Stimulated activated CD8-positive, alpha-beta memory T cell treated with anti-CD3 and anti-CD28 coated beads, Interleukin-7, amount 100 ng/mL, for 1 hour (primary cell): ENCODE results near the gene OR52E8.

Experiments
- DNase-seq, 2 donors: peaks; one replicate each; pipeline ENCODE4 v3.0.0-alpha.2; 2020; ENCODE audit warnings: low read depth in 2 of 2

Gene OR52E8

DNA sequence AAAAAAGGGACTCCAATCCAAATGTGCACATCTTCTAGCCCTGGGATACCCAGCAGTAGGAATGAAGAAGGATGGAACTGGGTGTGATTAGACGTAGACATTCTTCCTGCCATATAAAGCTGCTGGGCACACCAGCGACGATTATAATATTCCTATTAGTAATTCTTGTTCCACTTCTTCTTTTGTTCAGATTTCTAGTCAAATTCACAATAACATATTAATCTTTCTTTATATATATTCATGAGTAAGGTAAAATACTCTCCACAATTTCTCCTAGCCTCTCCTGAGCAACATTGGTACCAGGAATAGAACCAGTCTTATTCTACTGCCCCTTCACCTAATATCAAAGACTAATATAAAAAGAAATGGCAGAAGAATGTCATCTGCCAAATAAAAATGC, at the start of gene OR52E8:
Gene OR52E8 (minus strand): TSS at position 101 of the 400 bp plus-strand sequence. CDS start 0 bp downstream, at position 101.
- DNase-seq, result no peak

DNA sequence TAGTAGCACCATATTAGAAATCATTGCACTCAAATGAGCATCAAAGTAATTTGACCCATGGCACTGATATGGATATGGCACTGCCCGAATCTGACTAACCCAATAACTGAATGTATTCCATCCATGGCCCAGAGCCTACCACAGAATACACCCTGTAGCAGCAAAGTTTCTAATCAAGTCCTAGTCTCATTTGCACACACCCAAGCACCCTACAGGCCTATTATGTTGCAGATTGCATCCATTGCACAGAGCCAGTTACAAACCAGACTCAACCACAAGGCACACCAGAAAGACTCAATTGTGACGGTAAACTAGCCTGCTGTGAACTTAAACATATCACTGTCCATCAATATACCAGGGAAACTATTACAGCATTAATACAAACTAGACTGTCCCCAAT, 42.0 kb upstream of the OR52E8 start:
- DNase-seq, result no peak

DNA sequence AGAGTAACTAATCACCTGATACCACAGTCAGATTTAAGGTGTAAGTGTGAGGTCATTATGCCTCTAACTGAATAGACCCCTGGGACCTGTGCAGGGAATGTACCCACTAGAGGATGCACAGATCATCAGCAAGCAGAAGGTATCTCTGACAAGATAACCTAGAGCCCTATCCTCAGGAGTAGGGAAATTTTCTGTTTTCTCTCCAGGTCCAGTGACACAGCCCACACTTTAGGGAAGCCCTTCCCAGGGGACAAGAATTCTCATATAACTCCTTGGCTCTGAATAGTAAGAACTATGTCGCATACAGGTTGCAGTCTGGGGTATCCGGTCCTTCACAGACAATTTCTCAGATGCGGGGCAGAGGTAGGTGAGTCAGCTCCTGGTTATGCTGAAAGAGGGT, 35.4 kb upstream of the OR52E8 start, which contains the start of gene OR52E5:
Gene OR52E5 (plus strand): TSS at position 301 of the 400 bp plus-strand sequence. CDS start 7,569 bp downstream, outside the sequence.
- DNase-seq, result no peak

- no peak for DNase-seq
Observed at GRCh38 chr11:5891216-5891800, 33.8 kb upstream of the OR52E8 start.

GRCh38 chr11:5887661-5888060, 30.2 kb upstream of the OR52E8 start:
- DNase-seq, result no peak

DNA sequence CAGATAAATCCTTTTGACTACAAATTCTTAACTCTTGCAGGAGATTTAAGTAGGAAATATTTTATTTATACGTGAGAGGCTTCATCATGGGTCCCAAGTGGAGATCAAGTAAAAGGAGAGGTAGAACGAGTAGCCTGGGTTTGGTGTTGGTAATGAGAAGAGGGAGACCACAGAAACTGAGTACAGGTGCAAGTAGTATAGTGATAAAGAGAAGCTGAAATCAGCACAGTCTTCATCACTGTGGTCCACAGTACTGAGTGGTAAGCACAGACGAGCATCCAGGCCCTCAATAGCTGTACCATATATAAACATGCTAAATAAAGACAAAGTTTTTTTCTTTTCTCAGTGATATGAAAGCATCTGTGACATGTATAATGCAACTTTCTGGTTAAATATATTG, 29.7 kb upstream of the OR52E8 start:
- DNase-seq, result no peak

GRCh38 chr11:5881756-5882155, 24.3 kb upstream of the OR52E8 start:
- DNase-seq, result no peak

DNA sequence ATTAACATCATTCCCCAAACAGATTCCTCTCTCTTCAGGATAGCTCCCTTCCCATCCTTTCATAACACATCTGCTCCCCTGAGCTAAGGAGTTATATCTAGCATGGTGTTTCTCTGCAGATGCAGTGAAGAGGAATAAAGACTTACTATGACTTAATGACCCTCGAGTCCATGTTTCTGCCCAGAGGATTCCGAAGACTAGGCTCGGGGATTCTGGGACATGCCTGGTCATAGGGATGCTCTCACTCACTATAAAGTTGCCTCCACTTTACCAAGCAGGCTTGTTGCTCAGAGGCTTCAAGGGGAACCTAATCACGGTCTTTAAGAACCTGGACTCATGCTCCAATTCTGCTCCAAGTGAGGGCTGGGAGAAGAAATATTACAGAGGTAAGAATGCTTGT, 22.8 kb upstream of the OR52E8 start, which contains the start of gene OR52E4:
Gene OR52E4 (plus strand): TSS at position 301 of the 400 bp plus-strand sequence. CDS start 3,664 bp downstream, outside the sequence.
- no peak for DNase-seq

GRCh38 chr11:5878564-5878963, 21.1 kb upstream of the OR52E8 start:
- no peak for DNase-seq

- no peak for DNase-seq
Observed at GRCh38 chr11:5865826-5866225, 8.3 kb upstream of the OR52E8 start.

DNA sequence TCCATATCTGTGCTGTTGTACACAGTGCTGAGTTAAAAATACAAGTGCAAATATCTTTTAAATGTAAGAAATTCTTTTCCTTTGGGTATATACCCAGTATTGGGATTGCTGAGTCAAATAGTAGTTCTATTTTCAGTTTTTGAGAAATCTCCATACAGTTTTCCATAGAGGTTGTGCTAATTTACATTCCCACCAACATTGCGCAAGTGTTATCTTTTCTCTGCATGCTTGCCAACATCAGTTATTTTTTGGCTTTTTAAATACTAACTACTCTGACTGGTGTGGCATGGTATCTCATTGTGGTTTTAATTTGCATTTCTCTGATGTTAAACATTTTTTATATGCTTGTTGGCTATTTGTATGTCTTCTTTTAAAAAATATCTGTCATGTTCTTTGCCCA, 6.5 kb downstream of the OR52E8 start:
- no peak for DNase-seq

- no peak for DNase-seq
Observed at GRCh38 chr11:5847711-5848110, 9.8 kb downstream of the OR52E8 start.

- DNase-seq, result no peak
Observed at GRCh38 chr11:5846701-5847100, 10.8 kb downstream of the OR52E8 start.

DNA sequence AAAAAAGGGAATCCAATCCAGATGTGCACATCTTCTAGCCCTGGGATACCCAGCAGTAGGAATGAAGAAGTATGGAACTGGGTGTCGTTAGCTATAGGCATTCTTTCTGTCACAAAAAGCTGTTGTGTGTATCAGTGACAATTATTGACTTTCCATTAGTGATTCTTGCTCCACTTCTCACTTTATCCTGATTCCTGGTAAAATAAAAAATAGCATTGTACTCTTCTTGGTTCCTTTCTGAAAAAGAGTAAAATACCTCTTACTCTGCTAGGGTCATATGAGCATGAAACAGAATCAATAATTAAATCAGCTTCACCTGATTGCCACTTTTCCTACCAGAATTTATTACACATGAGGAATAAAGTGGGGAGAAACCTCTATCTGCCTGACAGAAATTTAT, 15.7 kb downstream of the OR52E8 start, which contains the start of gene OR52E6:
Gene OR52E6 (minus strand): TSS at position 101 of the 400 bp plus-strand sequence. CDS start 0 bp downstream, at position 101.
- no peak for DNase-seq

GRCh38 chr11:5837695-5838094, 19.8 kb downstream of the OR52E8 start:
- DNase-seq, result no peak

- no peak for DNase-seq
Observed at GRCh38 chr11:5833446-5833845, 24.0 kb downstream of the OR52E8 start.

DNA sequence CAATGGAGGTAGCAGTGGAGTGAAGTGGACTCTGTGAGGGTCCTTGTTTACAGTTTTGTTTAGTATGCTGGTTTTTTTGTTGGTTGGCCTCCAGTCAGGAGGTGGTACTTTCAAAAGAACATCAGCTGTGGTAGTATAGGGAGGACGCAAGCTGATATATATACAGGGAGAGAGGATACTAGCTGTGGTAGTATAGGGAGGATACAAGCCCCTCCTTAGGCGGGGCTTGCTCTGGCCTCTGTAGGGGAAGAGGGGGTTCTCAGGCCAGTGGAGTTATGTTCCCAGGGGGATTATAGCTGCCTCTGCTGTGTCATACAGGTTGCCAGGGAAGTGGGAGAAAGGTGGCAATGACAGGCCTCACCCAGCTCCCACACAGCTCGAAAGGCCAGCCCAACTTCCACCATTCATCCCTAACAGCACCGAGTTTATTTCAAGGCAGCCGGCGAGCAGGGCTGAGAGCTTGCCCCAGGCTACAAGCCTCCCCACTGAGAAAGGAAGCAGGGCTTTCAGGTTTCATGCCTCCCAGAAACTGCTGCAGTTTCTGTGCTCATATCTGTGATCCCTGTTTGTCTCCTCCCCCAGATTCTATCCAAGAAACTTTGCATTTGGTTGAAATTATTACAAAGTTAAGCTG, 26.2 kb downstream of the OR52E8 start:
- no peak for DNase-seq

- DNase-seq, result no peak
Observed at GRCh38 chr11:5818245-5818886, 39.1 kb downstream of the OR52E8 start.

DNA sequence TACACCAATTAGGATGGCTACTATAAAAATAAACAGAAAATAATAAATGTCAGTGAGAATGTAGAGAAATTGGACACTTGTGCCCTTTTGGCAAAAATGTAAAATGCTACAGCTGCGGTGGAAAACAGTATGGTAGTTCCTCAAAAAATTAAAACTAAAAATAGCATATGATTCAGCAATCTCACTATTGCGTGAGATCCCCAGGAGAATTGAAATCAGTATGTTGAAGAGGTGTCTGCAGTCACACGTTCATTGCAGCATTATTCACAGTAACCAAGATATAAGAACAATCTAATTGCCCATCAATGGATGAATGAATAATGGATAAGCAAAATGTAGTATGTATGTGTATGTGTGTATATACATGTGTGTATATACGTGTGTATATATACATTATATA, 42.0 kb downstream of the OR52E8 start:
- no peak for DNase-seq

DNA sequence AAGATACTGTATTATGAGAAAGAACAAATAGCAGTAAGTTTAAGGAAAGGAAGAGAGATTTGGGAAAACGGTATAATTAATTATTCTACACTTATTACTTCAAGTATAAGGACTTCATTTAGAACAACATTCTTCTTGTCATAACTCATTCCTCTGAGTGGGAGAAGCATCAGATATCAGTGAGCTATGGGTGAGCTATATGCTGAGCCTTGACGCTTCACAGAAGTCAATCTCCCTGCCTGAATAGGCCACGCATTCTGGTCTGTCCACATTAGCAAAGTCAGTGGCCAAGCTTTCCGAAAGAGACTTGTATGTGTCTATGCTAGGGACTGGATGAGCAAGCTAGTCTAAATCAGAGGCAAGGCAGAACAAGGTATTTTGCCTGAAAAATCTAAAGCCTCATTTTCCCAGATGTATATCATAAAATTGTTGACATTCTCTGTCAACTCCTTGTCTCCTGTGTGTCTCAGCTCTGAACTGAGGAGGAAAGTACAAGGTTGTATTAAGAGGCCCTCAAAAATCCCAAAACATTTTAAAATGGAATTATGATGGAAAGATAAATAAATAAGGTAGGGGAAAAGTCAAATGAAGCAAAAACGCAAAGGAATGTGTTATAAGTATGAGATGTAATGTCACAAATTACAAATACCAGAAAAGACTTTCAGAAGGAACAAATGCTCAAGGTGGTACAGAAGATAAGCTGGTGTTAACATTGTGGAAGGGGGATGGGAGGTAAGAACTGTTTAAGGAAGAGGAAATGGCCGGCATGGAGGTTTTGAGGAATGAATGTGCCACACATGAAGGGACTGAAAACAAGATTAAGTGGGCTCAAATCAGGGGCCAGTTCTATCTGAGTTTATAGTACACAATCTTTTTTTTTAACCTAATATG, 47.3 kb downstream of the OR52E8 start:
- no peak for DNase-seq

DNA sequence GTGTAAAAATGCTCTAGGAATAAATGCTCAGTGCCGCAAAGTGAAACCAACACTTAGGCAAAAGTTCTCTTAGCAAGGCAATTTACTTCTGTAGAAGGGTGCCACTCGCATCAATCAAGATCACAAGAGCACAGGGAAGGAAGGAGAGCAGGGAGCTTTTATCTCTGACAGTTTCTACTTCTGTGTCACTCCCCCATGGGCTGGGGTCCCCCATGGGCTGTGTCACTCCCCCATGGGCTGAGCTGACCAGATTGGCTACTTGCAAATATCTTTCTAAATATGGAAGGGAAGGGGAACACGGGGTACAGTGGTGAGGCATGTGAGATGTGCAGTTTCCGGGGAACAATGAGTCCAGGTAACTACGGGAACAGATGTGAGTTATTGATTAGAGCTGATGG, 48.4 kb downstream of the OR52E8 start:
- DNase-seq, result no peak
